Stimulated activated CD8-positive, alpha-beta memory T cell treated with anti-CD3 and anti-CD28 coated beads, Interleukin-15, amount 100 ng/mL, for 1 hour (primary cell): ENCODE measurements around the gene MGAT5.

Source experiments
- DNase-seq: peaks from one replicate; pipeline ENCODE4 v3.0.0-alpha.2; 2020; ENCODE audit warnings: low read depth

Gene MGAT5

DNA sequence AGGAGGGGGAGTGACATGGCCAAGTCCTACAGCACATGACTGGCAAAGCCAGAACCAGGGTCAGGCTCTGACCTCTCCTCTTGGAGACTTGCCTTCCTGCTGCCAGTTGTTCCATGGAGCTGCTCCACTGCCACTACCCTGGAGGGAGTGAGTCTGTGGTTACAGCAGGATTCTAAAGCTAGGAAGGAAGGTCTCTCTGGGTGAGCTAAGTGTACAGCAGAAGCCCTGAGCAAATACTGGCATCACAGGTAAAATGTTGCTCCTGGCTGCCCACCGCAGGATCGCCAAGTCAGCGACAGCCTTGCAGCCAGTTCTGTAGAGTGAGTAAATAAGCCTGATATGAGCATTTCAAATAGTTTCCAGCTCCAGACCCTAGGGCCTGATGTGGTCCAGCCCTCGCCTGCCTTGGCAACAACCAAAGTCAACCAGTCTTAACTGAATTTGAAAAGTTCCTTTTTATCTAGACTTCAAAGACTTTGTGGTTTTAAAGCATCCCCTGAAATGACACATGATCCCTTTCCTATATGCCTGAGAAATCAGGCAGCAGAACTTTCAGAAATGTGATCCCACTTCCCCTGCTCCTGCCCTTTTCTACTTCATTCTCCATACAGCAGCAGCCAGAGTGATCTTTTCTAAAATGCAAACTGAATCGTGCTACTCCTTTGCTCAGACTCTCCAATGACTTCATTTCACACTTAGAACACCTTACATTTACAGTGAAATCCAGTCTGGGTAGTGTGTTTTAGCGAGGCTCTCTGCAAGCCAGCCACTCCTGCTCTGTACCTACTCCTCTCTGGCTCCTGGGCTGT is 114.3 kb downstream of the MGAT5 start:
- no peak for DNase-seq

DNA sequence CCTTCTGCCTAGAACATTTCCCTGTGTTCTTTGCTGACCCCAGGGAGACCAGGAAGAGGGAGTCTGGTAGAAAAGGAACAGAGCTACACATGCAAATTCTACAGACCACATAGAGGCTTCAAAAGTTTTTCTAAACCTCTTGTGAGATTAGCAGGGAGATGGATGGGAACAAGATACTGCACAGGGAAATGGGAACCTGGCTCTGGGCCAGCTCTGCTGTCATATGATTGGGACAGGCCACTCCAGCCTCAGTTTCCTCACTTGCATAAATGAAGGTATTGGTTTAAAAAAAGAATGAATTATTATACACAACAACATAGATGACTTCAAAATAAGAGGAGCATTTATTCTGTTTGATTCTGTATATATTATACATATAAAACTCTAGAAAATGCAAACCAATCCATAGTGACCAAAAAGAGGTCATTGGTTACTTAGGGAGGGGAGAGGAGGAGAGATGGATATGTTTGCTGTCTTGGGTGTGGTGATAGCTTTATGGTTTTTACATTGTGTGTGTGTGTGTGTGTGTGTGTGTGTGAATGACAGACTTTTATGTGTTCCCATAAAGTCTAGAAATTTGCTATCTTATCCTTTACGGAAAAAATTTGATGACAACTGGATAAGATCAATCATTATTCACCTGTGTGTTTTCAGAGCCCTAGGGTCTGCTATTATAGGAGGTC is 115.5 kb downstream of the MGAT5 start:
- DNase-seq = no peak

DNA sequence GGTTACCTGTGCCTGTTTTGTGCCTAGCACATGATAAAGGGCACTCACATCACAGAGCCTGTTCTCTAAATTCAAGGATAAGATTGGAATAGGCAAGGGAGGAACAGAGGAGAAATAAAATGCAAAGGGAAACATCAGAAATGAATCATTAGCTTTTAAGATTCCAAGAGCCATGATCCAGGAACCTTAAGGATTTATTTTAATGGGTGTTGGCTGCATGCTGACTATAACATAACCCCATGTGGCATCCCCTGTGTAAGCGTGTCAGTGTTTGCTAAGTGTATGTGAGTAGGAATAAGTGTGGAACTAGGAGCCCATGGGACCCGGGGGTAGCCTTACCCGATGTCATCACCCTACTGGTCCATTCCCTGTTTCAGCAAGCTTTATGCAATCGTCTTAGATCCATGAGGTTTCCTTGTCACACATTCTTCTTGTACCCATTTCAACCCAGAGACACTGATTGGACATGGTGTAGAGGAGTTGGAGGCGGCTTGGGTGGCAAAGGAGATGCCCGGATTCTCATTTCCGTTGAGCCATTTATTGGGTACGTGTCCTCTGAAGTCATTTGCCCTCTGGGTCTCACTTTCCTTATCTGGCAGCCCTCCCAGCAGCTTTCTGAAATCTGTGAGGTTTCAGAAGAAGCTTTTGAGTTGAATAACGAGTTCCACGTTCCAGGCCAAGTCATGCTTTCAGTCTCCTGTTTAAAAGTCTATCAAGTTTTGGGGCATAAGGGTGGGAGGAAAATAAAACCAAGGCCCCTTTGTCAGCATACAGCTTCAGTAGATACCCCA is 117.0 kb downstream of the MGAT5 start:
- DNase-seq = no peak

GRCh38 chr2:134372141-134372540 is 118.3 kb downstream of the MGAT5 start:
- DNase-seq = no peak

GRCh38 chr2:134372611-134373131 is 118.8 kb downstream of the MGAT5 start:
- no peak for DNase-seq

DNA sequence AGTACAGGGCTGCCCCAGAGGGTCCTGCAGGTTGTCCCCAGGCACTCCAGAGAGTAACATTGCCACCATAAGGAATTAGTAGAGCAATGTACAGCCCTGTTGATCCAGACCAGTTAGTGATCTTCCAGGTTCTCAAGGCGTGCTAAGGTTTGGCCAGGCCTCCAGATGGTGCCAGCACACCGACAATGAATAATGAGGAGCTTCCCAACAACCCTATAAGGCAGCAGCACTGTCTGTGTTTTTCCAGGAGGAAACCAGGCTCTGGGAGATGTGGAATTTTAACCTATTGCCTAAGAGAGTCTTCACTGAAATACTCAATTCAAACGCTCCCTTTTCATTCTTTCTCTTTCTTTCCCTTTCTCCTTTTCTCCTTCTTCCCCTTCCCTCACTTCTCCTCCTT is 122.1 kb downstream of the MGAT5 start:
- no peak for DNase-seq

DNA sequence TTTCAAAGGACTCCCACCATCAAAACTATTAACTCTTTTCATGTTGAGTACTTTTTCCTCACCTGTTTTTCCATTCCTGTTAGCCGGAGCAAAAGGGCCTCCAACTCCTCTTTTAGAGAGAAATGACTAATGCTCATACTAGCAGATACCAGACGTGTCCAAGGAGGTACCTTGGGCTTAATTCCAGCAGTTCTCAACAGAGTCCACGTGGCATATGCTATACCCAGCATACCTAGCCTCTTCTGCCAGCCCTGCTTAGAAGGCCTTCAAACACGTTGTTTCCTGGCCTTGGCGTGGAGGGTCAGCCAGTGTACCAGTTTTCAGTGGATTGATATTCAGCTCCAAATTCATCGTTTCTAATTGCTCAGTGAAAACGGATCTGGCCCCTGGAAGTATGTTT is 123.9 kb downstream of the MGAT5 start:
- DNase-seq = no peak

GRCh38 chr2:134379293-134379692 is 125.4 kb downstream of the MGAT5 start:
- DNase-seq = no peak

DNA sequence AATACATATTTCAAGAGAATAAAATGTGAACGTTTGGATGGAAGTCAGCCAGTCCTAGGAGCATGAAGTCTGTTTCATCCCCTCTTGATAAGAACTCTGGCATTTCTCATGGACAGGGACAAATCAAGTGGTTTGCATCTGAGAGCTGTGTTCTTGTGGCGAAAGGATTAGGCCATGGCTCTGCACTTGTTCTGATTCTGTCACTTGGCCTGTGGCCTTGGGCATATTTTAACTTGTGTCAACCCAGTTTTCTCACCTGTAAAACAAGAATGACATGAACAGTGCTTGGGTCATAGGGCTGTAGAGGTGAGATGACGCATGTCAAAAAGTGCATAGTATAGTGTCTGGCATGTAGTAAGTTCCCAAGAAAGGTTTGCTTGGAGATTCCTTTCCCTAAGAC is 125.8 kb downstream of the MGAT5 start:
- DNase-seq = no peak

DNA sequence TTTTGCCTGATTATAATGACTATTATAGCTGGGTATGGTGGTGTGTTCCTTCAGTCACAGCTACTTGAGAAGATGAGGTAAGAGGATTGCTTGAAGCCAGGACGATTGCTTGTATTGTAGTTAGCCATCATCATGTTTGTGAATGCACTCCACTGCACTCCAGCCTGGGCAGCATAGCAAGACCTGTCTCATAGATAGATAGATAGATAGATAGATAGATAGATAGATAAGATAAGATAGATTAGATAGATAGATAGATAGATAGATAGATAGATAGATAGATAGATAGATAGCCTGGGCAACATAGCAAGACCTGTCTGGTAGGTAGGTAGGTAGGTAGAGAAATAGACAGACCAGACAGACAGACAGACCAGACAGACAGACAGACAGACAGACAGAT is 127.3 kb downstream of the MGAT5 start:
- no peak for DNase-seq

- DNase-seq = no peak
Measured at GRCh38 chr2:134384131-134384530, 130.3 kb downstream of the MGAT5 start.

DNA sequence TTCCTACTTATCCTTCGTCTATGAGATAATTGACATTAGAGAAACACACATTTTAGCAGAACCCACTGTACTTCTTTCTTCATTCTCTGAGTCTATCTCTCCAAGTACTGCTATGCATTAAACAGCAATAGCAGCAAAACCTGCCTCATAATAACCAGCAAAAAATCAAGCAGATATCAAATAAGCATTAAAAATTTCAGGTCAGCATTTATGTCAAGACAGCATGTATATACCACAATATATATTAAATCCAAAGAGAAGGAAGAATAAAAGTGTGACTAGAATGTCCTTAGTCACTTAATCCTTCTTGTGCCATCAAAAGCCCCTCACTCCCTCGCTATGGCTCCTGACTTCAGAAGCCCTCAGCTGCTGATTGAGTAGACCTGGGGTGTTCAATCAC is 131.3 kb downstream of the MGAT5 start:
- DNase-seq = no peak

- DNase-seq = no peak
Measured at GRCh38 chr2:134386310-134386709, 132.4 kb downstream of the MGAT5 start.

- DNase-seq = no peak
Measured at GRCh38 chr2:134389381-134389780, 135.5 kb downstream of the MGAT5 start.

GRCh38 chr2:134391751-134392160 is 137.9 kb downstream of the MGAT5 start:
- DNase-seq = no peak

DNA sequence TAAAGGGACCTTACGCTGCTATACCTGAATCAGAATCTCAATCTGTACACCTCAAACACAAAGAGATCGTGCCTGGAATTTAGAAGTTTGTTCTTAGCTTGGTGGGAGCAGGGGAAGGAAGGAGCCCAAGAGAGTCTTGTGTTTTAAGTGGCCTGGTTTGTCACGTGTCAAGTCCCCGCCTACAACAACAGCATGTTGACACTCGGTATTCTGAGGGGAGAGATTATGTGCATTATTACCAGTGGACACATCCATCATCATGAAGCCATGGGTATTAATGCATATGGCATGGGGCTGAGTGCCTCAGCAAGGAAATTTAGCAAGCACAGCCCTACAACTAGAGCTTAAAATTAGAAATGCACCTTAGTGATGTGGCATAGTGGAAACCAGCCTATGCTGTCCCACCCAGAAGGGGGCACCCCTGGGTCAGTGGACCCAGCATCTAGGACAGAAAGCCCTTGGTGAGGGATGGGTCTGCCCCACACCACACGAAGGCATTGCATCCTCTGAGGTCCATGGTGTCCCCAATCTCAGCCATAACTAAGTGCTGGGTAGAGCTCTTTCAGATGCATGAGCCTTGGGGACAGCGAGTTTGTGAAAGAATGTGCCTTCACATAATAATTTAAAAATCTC is 138.7 kb downstream of the MGAT5 start:
- DNase-seq = no peak

- no peak for DNase-seq
Measured at GRCh38 chr2:134393075-134393461, 139.2 kb downstream of the MGAT5 start.

GRCh38 chr2:134395779-134396178 is 141.9 kb downstream of the MGAT5 start:
- no peak for DNase-seq

DNA sequence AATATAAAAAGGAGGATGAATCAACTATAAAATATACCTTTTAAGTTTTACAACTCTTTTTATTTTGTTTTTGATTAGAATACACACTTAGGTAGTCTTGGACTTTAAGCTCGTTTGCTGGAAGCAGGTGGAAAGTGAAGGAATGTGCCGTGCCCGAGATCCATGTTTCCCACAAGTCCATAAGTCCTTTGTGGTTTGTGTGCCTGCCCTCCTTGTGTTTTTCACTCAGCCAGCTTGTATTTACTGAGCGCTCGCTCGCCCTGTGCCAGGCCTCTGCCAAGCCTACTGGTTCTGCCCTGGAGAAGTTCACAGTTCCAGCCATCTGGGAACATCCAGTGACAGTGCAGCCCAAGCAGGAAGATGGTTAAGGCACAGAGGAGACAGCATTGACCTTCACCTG is 142.6 kb downstream of the MGAT5 start:
- no peak for DNase-seq

- DNase-seq = no peak
Measured at GRCh38 chr2:134397146-134397896, 143.4 kb downstream of the MGAT5 start.

- DNase-seq = no peak
Measured at GRCh38 chr2:134398300-134398699, 144.4 kb downstream of the MGAT5 start.
